T-helper 17 cell (primary cell): Measurements from ENCODE around the gene APOBEC3B. TPM values are rescaled to one million over a fixed set of nuclear protein-coding genes. Genes with fewer than 3 reads are reported as not detected.

ENCODE experiments used
- total RNA-seq, 4 donors: library from RNA in 2 of 4; stranded (reverse) in 2 of 4; gene quantifications; one replicate each; pipeline ENCODE4 v1.2.3 and lab custom pipeline; 2022 to 2026

The APOBEC3B gene
- total RNA-seq, 2 donors from 2014 or later, result 1.2 to 1.5 TPM

Other genes starting within 250 kb of the APOBEC3B start
- 100 to 1,000 TPM; 426 to 485 TPM for gene SUN2, start 226.3 kb upstream of the APOBEC3B start, total RNA-seq
- 1 to 10 TPM; 5.1 to 7.2 TPM for gene DNAL4, start 188.2 kb upstream of the APOBEC3B start, total RNA-seq
- 1 to 10 TPM; 2.5 to 2.6 TPM for gene NPTXR, start 138.3 kb upstream of the APOBEC3B start, total RNA-seq
- 10 to 100 TPM; 44.0 to 45.8 TPM for gene CBX6, start 110.1 kb upstream of the APOBEC3B start, total RNA-seq
- 1 to 10 TPM in 1 of 2 donors, under 1 TPM in 1; 0.70 to 4.1 TPM for gene APOBEC3A, start 24.7 kb upstream of the APOBEC3B start, total RNA-seq
- 10 to 100 TPM; 35.9 to 39.8 TPM for gene APOBEC3C, start 31.9 kb downstream of the APOBEC3B start, total RNA-seq
- gene APOBEC3D, start 38.8 kb downstream of the APOBEC3B start, total RNA-seq, result 10 to 100 TPM; 12.2 to 17.6 TPM
- gene APOBEC3F, start 58.5 kb downstream of the APOBEC3B start, total RNA-seq, result 10 to 100 TPM; 11.7 to 13.5 TPM
- gene APOBEC3G, start 94.9 kb downstream of the APOBEC3B start, total RNA-seq, result 10 to 100 TPM; 21.5 to 24.6 TPM
- gene APOBEC3H, start 114.9 kb downstream of the APOBEC3B start, total RNA-seq, result 1 to 10 TPM; 1.4 to 4.4 TPM
- 10 to 100 TPM; 73.9 to 87.9 TPM for gene CBX7, start 170.3 kb downstream of the APOBEC3B start, total RNA-seq